Transverse colon (tissue), 4 donors: ENCODE data around the gene OAF. TPM values are rescaled to one million over a fixed set of nuclear protein-coding genes. Genes with fewer than 3 reads are reported as not detected.

Experiments
- DNase-seq: peaks from one replicate; pipeline ENCODE4 v3.0.0-alpha.2; 2019
- H3K27ac ChIP-seq, 4 donors: fragments of 200-600 bp; sonication (generic); 2 replicates each; pipeline ENCODE4 v1.5.1; 2016 to 2018; ENCODE audit warnings: inconsistent platforms in 4 of 4
- H3K27me3 ChIP-seq: fragments of 200-600 bp; sonication (generic); 2 replicates; pipeline ENCODE4 v1.5.1; 2017; ENCODE audit warnings: inconsistent platforms
- H3K36me3 ChIP-seq, 4 donors: fragments of 200-600 bp; sonication (generic); 2 replicates each; pipeline ENCODE4 v1.5.1; 2017 to 2019; ENCODE audit warnings: inconsistent platforms in 4 of 4
- H3K4me1 ChIP-seq, 4 donors: fragments of 200-600 bp; sonication (generic); 2 replicates each; pipeline ENCODE4 v1.5.1; 2017 to 2020; ENCODE audit warnings: inconsistent platforms in 4 of 4
- H3K4me3 ChIP-seq, 4 donors: fragments of 200-600 bp; sonication (generic); 1 replicate in 1 of 4; 2 replicates in 3 of 4; pipeline versions ENCODE4 v1.5.1 to v1.6.1; 2017 to 2019; ENCODE audit warnings: inconsistent platforms in 4 of 4
- H3K9me3 ChIP-seq, 2 donors: fragments of 200-600 bp; sonication (generic); 2 replicates each; pipeline ENCODE4 v1.5.1; 2017 to 2019; ENCODE audit warnings: inconsistent platforms in 2 of 2
- CTCF ChIP-seq, 5 experiments: fragments of 200-600 bp in 3 of 5; fragments of 450-650 bp in 2 of 5; sonication (generic) in 3 of 5; IDR thresholded peaks; 1 replicate in 2 of 5; 2 replicates in 3 of 5; pipeline ENCODE4 v1.5.1; 2016 to 2017; ENCODE audit warnings: antibody characterized with exemption in 5 of 5, inconsistent platforms in 3 of 5, mild to moderate bottlenecking in 2 of 5, moderate library complexity in 1 of 5
- EP300 ChIP-seq: sonication (generic); formaldehyde crosslinking; IDR thresholded peaks from one replicate; pipeline ENCODE4 v1.6.1; 2017; ENCODE audit warnings: antibody characterized with exemption, low read depth
- POLR2A ChIP-seq: fragments of 450-650 bp; IDR thresholded peaks from one replicate; pipeline ENCODE4 v1.6.1; 2016; ENCODE audit warnings: antibody characterized with exemption, mild to moderate bottlenecking, moderate library complexity
- POLR2AphosphoS5 ChIP-seq, 3 donors: sonication (generic); formaldehyde crosslinking; IDR thresholded peaks; one replicate each; pipeline ENCODE4 v1.6.1; 2016; ENCODE audit warnings: antibody characterized with exemption in 3 of 3
- WGBS, 2 donors: methylation state at CpG; one replicate each; pipeline ENCODE4 v1.1.5; 2018; ENCODE audit warnings: low coverage in 1 of 2; 5-methylcytosine and 5-hydroxymethylcytosine counted together
- in situ Hi-C, 4 donors: fragments of 200-750 bp; cut with MboI; loops; one replicate each; pipeline versions ENCODE4 v1.15.0 to v1.15.1; 2017; ENCODE audit warnings: low sequenced_read_pairs in 3 of 4, low pct_ligation_motif_present in 1 of 4, low pct_unique_long_range_greater_than_20kb in 1 of 4
- intact Hi-C: fragments of 100-400 bp; cut with DNase I; formaldehyde crosslinking; loops from one replicate; pipeline ENCODE4 v1.15.1; 2023; ENCODE audit warnings: low total_unique reads
- total RNA-seq, 4 donors: library from RNA; depleted of rRNA; stranded (reverse); fragments of >200 nt; gene quantifications; one replicate each; pipeline ENCODE4 v1.1.0, GENCODE V29; 2016

Gene OAF
- total RNA-seq, 4 donors from 2014 or later: 78.8 to 553 (median 287) TPM

GRCh38 chr11:120219232-120219937, 8.6 kb downstream of the OAF start:
- TF ChIP-seq EP300 (no peak), CTCF (IDR thresholded peaks at IDR 0.05) (no peak)
- Histone ChIP-seq H3K9me3 (no peaks in the 10 kb centered on the region), H3K4me3 (no peak overlapping the region), H3K27ac (peak overlapping the region; percentile 65 to 78 (median 72)), H3K36me3 (peaks cover 0 to 4% (median 0%) of the 10 kb centered on the region in 4 donors), H3K4me1 (peaks cover 44 to 77% (median 50%) of the 10 kb centered on the region in 4 donors), H3K27me3 (no peaks in the 10 kb centered on the region)
- intact Hi-C loops: no loop called here
- 80 to 100% methylated on average over 1 to 13 of the region's 13 CpGs for WGBS, 2 donors
- in situ Hi-C loops: no loop called here
- no peak for DNase-seq

GRCh38 chr11:120219938-120220746, 9.3 kb downstream of the OAF start:
- no peaks in the 10 kb centered on the region for H3K36me3 ChIP-seq
- no peaks in the 10 kb centered on the region for H3K27me3 ChIP-seq
- TF ChIP-seq POLR2AphosphoS5 (IDR thresholded peaks at IDR 0.05): no peak
- TF ChIP-seq CTCF (IDR thresholded peaks at IDR 0.05): no peak
- TF ChIP-seq POLR2A: no peak
- no peak for TF ChIP-seq EP300
- in situ Hi-C loops: loop anchor here in 1 of 4 donors (10.0 kb wide), 1 partner anchor 45 kb away; no protein-coding TSS in a partner anchor
- intact Hi-C loops: no loop called here
- H3K4me3 ChIP-seq: no peak overlapping the region
- no peak for DNase-seq
- WGBS, 2 donors: 73 to 95% methylated on average over 4 to 9 of the region's 9 CpGs
- H3K9me3 ChIP-seq: no peaks in the 10 kb centered on the region
- peaks cover 44 to 77% (median 54%) of the 10 kb centered on the region in 4 donors for H3K4me1 ChIP-seq
- peak overlapping the region; percentile 61 to 78 (median 72) for H3K27ac ChIP-seq

- H3K4me3 ChIP-seq: no peak overlapping the region
- WGBS, 2 donors: 81% methylated on average over 4 of the region's 4 CpGs; no CpG with 5 or more reads in 1 of the 2 donors
- H3K9me3 ChIP-seq: no peaks in the 10 kb centered on the region
- H3K27me3 ChIP-seq: no peaks in the 10 kb centered on the region
- H3K4me1 ChIP-seq: peaks cover 41 to 78% (median 52%) of the 10 kb centered on the region in 4 donors
- intact Hi-C loops: no loop called here
- DNase-seq: no peak
- in situ Hi-C loops: loop anchor here in 1 of 4 donors (10.0 kb wide), 1 partner anchor 46 kb away; no protein-coding TSS in a partner anchor
- no peak for TF ChIP-seq POLR2AphosphoS5 (IDR thresholded peaks at IDR 0.05)
- H3K27ac ChIP-seq: peak overlapping the region; percentile 61 to 78 (median 72)
- no peaks in the 10 kb centered on the region for H3K36me3 ChIP-seq
Observed at GRCh38 chr11:120220747-120221037, 9.9 kb downstream of the OAF start.

GRCh38 chr11:120221115-120221752, 10.4 kb downstream of the OAF start:
- DNase-seq: peak; percentile 78
- TF ChIP-seq POLR2AphosphoS5 (IDR thresholded peaks at IDR 0.05): peak in 1 of 3 donors; percentile 30
- TF ChIP-seq POLR2A: no peak
- TF ChIP-seq EP300: no peak
- TF ChIP-seq CTCF (IDR thresholded peaks at IDR 0.05): no peak
- no peaks in the 10 kb centered on the region for H3K27me3 ChIP-seq
- peaks cover 41 to 73% (median 49%) of the 10 kb centered on the region in 4 donors for H3K4me1 ChIP-seq
- no peaks in the 10 kb centered on the region for H3K36me3 ChIP-seq
- H3K27ac ChIP-seq: peak overlapping the region; percentile 61 to 78 (median 72)
- no peak overlapping the region for H3K4me3 ChIP-seq
- WGBS, 2 donors: 54% methylated on average over 1 of the region's 1 CpG; no CpG with 5 or more reads in 1 of the 2 donors
- no peaks in the 10 kb centered on the region for H3K9me3 ChIP-seq
- intact Hi-C loops (no loop called here), in situ Hi-C loops (loop anchor here in 1 of 4 donors (10.0 kb wide), 1 partner anchor 46 kb away; no protein-coding TSS in a partner anchor)
